ENCODE measurements around the gene PCDHA6.
A peak's percentile ranks its signal among the peaks of the same experiment; 100 is the strongest.

DNA sequence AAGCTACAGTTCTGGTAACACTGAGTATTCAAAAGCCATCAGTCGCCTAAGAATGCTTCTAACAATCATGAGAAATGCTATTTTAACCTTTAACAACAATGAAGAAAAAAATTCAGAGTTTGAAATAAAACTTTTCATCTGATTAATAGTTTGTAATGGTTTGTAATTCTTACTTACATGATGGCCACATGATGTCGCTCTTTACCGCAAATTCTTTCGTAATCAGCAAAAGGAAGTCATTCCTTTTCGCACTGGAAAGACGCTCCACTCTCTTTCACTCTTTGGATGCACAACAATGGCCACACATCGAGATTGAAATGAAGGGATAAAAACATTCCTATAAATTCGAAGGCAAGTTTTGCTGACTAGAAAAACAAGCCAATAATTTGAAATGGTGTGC is 6.2 kb downstream of the PCDHA6 start, which contains the start of gene PCDHA7:
- TF ChIP-seq POLR2A (IDR thresholded peaks at IDR 0.05): no peak
- TF ChIP-seq, protein P1, sequence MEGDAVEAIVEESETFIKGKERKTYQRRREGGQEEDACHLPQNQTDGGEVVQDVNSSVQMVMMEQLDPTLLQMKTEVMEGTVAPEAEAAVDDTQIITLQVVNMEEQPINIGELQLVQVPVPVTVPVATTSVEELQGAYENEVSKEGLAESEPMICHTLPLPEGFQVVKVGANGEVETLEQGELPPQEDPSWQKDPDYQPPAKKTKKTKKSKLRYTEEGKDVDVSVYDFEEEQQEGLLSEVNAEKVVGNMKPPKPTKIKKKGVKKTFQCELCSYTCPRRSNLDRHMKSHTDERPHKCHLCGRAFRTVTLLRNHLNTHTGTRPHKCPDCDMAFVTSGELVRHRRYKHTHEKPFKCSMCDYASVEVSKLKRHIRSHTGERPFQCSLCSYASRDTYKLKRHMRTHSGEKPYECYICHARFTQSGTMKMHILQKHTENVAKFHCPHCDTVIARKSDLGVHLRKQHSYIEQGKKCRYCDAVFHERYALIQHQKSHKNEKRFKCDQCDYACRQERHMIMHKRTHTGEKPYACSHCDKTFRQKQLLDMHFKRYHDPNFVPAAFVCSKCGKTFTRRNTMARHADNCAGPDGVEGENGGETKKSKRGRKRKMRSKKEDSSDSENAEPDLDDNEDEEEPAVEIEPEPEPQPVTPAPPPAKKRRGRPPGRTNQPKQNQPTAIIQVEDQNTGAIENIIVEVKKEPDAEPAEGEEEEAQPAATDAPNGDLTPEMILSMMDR (IDR thresholded peaks at IDR 0.05): peak in 1 of 4 experiments; percentile 15
